ENCODE results near the gene MOBP. TPM values are rescaled to one million over a fixed set of nuclear protein-coding genes. Genes with fewer than 3 reads are reported as not detected.

Gene MOBP
- polyA plus RNA-seq, 3 donors: not detected

- Mint-ChIP-seq H3K27me3 (ENCODE audit: low read depth in 3 of 3) (peaks cover 0 to 8% (median 5%) of the 10 kb centered on the region in 3 donors), H3K4me3 (no peak overlapping the region), H3K27ac (no peak overlapping the region), H3K36me3 (no peaks in the 10 kb centered on the region), H3K4me1 (no peaks in the 10 kb centered on the region), H3K9me3 (peaks cover 3 to 12% (median 6%) of the 10 kb centered on the region in 7 donors)
- Histone ChIP-seq H3K79me2 (ENCODE audit: insufficient read depth, low read length) (no peaks in the 10 kb centered on the region), H3K9ac (ENCODE audit: insufficient read depth, low read length, poor library complexity, severe bottlenecking) (no peak overlapping the region), H2AFZ (ENCODE audit: insufficient read depth, low read depth, low read length, poor library complexity, severe bottlenecking) (no peak overlapping the region), H3K4me2 (replicated peaks; ENCODE audit: extremely low read depth, low read length, poor library complexity, severe bottlenecking) (no peak overlapping the region), H3K4me3 (replicated peaks in 1 of 3; ENCODE audit: low read depth in 2 of 3, low read length in 3 of 3) (no peak overlapping the region), H3K27ac (ENCODE audit: low read depth in 1 of 2, low read length in 2 of 2) (no peak overlapping the region), H3K36me3 (replicated peaks in 1 of 2; ENCODE audit: control insufficient read depth in 1 of 2, insufficient read depth in 2 of 2, low read length in 2 of 2) (no peaks in the 10 kb centered on the region), H3K4me1 (ENCODE audit: control insufficient read depth in 1 of 2, insufficient read depth in 2 of 2, low read length in 2 of 2) (no peaks in the 10 kb centered on the region), H4K20me1 (ENCODE audit: insufficient read depth, low read length) (no peaks in the 10 kb centered on the region), H3K9me3 (replicated peaks in 1 of 2; ENCODE audit: control insufficient read depth in 1 of 2, insufficient read depth in 1 of 2, low read length in 2 of 2) (peaks cover 4 to 5% of the 10 kb centered on the region in 2 donors), H3K27me3 (ENCODE audit: control insufficient read depth in 2 of 2, insufficient read depth in 2 of 2, low read length in 2 of 2) (no peaks in the 10 kb centered on the region)
- TF ChIP-seq CTCF (IDR thresholded peaks at IDR 0.05): no peak
- intact Hi-C loops (cut with micrococcal nuclease): no loop called here
- 81% methylated on average over 4 of the region's 9 CpGs for WGBS (ENCODE audit: insufficient coverage)
- no peak for DNase-seq
Observed at GRCh38 chr3:39529577-39529976, 62.1 kb downstream of the MOBP start.

- peaks cover 0 to 3% (median 0%) of the 10 kb centered on the region in 7 donors for H3K9me3 Mint-ChIP-seq
Observed at GRCh38 chr3:39531066-39531465, 63.6 kb downstream of the MOBP start.

More at GRCh38 chr3:39531066-39531465, 63.6 kb downstream of the MOBP start:
- peaks cover 0 to 8% (median 5%) of the 10 kb centered on the region in 3 donors for H3K27me3 Mint-ChIP-seq (ENCODE audit: low read depth in 3 of 3)
- WGBS (ENCODE audit: insufficient coverage): 93% methylated on average over 4 of the region's 6 CpGs
- Histone ChIP-seq H3K4me3 (replicated peaks in 1 of 3; ENCODE audit: low read depth in 2 of 3, low read length in 3 of 3) (no peak overlapping the region), H3K4me1 (ENCODE audit: control insufficient read depth in 1 of 2, insufficient read depth in 2 of 2, low read length in 2 of 2) (no peaks in the 10 kb centered on the region), H3K9me3 (replicated peaks in 1 of 2; ENCODE audit: control insufficient read depth in 1 of 2, insufficient read depth in 1 of 2, low read length in 2 of 2) (no peaks in the 10 kb centered on the region), H3K9ac (ENCODE audit: insufficient read depth, low read length, poor library complexity, severe bottlenecking) (no peak overlapping the region), H3K27ac (ENCODE audit: low read depth in 1 of 2, low read length in 2 of 2) (no peak overlapping the region), H4K20me1 (ENCODE audit: insufficient read depth, low read length) (no peaks in the 10 kb centered on the region), H2AFZ (ENCODE audit: insufficient read depth, low read depth, low read length, poor library complexity, severe bottlenecking) (no peak overlapping the region), H3K27me3 (ENCODE audit: control insufficient read depth in 2 of 2, insufficient read depth in 2 of 2, low read length in 2 of 2) (no peaks in the 10 kb centered on the region), H3K79me2 (ENCODE audit: insufficient read depth, low read length) (no peaks in the 10 kb centered on the region), H3K36me3 (replicated peaks in 1 of 2; ENCODE audit: control insufficient read depth in 1 of 2, insufficient read depth in 2 of 2, low read length in 2 of 2) (no peaks in the 10 kb centered on the region), H3K4me2 (replicated peaks; ENCODE audit: extremely low read depth, low read length, poor library complexity, severe bottlenecking) (no peak overlapping the region)
- no peak for DNase-seq
- no peak overlapping the region for H3K4me3 Mint-ChIP-seq
- H3K36me3 Mint-ChIP-seq: no peaks in the 10 kb centered on the region
- H3K4me1 Mint-ChIP-seq: no peaks in the 10 kb centered on the region
- intact Hi-C loops (cut with micrococcal nuclease): no loop called here
- TF ChIP-seq CTCF (IDR thresholded peaks at IDR 0.05): no peak
- H3K27ac Mint-ChIP-seq: no peak overlapping the region

Data from CD14-positive monocyte (primary cell).